ENCODE results near the gene CREBBP. TPM values are rescaled to one million over a fixed set of nuclear protein-coding genes. Genes with fewer than 3 reads are reported as not detected.

Gene CREBBP
- total RNA-seq, 1 donor from 2014 or later = 53.0 TPM

DNA sequence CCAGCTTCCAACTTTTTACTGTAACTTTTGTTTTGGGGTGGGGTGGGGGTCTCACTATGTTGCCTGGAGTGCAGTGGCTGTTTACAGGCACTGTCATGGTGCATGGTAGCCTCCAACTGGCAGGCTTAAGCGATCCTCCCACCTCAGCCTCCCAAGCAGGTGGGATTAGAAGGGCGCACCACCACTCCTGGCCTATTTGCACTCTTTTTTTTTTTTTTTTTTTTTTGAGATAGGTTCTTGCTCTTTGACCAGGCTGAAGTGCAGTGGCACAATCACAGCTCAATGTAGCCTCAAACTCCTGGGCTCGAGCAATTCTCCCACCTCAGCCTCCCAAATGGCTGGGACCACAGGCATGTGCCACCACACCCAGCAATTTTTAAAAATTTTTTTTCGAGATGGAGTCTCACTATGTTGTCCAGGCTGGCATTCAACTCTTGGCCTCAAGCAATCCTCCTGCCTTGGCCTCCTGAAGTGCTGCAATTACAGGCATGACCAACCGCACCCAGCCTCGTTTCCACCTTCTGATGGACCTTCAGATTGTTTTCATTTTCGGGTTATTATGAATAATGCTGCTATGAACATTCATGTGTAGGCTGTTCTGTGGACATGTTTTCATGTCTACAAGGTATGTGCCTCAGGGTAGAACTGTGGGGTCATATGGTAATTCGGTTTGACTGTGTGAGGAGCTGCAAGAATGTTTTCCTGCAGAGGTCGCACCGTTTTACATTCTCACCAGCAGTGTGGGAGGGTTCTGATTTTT lies 174.1 kb downstream of the CREBBP start:
- H3K27me3 Mint-ChIP-seq (ENCODE audit: low read depth, unreplicated experiment) = no peaks in the 10 kb centered on the region
- H4K20me1 ChIP-seq (ENCODE audit: insufficient read depth, low read length) = peaks cover 11% of the 10 kb centered on the region
- H3K4me1 Mint-ChIP-seq (ENCODE audit: low read depth, unreplicated experiment) = peaks cover 2% of the 10 kb centered on the region
- H3K27ac Mint-ChIP-seq (ENCODE audit: unreplicated experiment) = no peak overlapping the region
- FAIRE-seq (no peak), DNase-seq (ENCODE audit: low read depth) (no peak)
- no peaks in the 10 kb centered on the region for H3K9me3 ChIP-seq (ENCODE audit: insufficient read depth, low read depth, low read length)
- H3K79me2 ChIP-seq (ENCODE audit: insufficient read depth, low read length) = peaks cover 45% of the 10 kb centered on the region
- no peak overlapping the region for H3K4me2 ChIP-seq (ENCODE audit: low read length)
- H3K36me3 ChIP-seq (ENCODE audit: insufficient read depth, low read length) = peaks cover 2% of the 10 kb centered on the region
- peaks cover 3% of the 10 kb centered on the region for H3K36me3 Mint-ChIP-seq (ENCODE audit: low read depth, unreplicated experiment)
- no peak overlapping the region for H2AFZ ChIP-seq (ENCODE audit: low read depth, low read length)
- no peaks in the 10 kb centered on the region for H3K9me3 Mint-ChIP-seq (ENCODE audit: unreplicated experiment)
- H3K27me3 ChIP-seq (ENCODE audit: insufficient read depth, low read length) = no peaks in the 10 kb centered on the region
- no peak overlapping the region for H3K9ac ChIP-seq (ENCODE audit: low read length)
- no peak overlapping the region for H3K4me3 ChIP-seq (ENCODE audit: insufficient read depth, low read depth, low read length)
- H3K27ac ChIP-seq (ENCODE audit: low read depth, low read length) = no peak overlapping the region
- H3K4me1 ChIP-seq (ENCODE audit: insufficient read depth, low read length) = no peaks in the 10 kb centered on the region
- H3K4me3 Mint-ChIP-seq (ENCODE audit: unreplicated experiment) = no peak overlapping the region
- TF ChIP-seq, protein P1, sequence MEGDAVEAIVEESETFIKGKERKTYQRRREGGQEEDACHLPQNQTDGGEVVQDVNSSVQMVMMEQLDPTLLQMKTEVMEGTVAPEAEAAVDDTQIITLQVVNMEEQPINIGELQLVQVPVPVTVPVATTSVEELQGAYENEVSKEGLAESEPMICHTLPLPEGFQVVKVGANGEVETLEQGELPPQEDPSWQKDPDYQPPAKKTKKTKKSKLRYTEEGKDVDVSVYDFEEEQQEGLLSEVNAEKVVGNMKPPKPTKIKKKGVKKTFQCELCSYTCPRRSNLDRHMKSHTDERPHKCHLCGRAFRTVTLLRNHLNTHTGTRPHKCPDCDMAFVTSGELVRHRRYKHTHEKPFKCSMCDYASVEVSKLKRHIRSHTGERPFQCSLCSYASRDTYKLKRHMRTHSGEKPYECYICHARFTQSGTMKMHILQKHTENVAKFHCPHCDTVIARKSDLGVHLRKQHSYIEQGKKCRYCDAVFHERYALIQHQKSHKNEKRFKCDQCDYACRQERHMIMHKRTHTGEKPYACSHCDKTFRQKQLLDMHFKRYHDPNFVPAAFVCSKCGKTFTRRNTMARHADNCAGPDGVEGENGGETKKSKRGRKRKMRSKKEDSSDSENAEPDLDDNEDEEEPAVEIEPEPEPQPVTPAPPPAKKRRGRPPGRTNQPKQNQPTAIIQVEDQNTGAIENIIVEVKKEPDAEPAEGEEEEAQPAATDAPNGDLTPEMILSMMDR (IDR thresholded peaks at IDR 0.05; ENCODE audit: insufficient read depth, low read depth, low read length) = no peak
- no peak for TF ChIP-seq EZH2 (IDR thresholded peaks at IDR 0.05; ENCODE audit: insufficient read depth, low read length)

DNA sequence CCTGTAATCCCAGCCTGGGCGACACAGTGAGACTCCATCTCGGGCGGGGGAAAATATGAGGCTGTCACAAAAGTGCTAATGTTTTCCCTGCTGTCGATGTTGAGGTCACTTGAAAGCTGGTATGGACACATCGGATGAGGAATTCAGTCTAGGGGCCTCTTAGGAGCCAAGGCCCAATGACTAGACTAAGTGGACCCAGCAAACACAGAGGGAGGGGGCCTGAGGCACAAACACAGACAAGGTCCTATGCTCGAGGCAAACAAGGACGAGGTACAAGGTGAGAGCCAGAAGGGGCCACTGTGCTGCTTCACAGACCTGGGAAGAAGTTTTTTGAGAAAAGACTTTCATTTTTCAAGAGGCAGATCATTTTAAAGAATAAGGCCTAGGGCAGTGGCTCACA lies 178.4 kb downstream of the CREBBP start:
- H3K27me3 Mint-ChIP-seq (ENCODE audit: low read depth, unreplicated experiment) = no peaks in the 10 kb centered on the region
- Histone ChIP-seq H3K27me3 (ENCODE audit: insufficient read depth, low read length) (no peaks in the 10 kb centered on the region), H3K27ac (ENCODE audit: low read depth, low read length) (no peak overlapping the region), H3K9ac (ENCODE audit: low read length) (no peak overlapping the region), H3K79me2 (ENCODE audit: insufficient read depth, low read length) (peaks cover 20% of the 10 kb centered on the region), H3K4me1 (ENCODE audit: insufficient read depth, low read length) (no peaks in the 10 kb centered on the region), H3K4me3 (ENCODE audit: insufficient read depth, low read depth, low read length) (no peak overlapping the region), H3K36me3 (ENCODE audit: insufficient read depth, low read length) (peaks cover 2% of the 10 kb centered on the region), H4K20me1 (ENCODE audit: insufficient read depth, low read length) (peaks cover 10% of the 10 kb centered on the region), H3K9me3 (ENCODE audit: insufficient read depth, low read depth, low read length) (no peaks in the 10 kb centered on the region), H3K4me2 (ENCODE audit: low read length) (no peak overlapping the region), H2AFZ (ENCODE audit: low read depth, low read length) (no peak overlapping the region)
- DNase-seq (ENCODE audit: low read depth) (no peak), FAIRE-seq (no peak)
- no peak overlapping the region for H3K27ac Mint-ChIP-seq (ENCODE audit: unreplicated experiment)
- no peaks in the 10 kb centered on the region for H3K36me3 Mint-ChIP-seq (ENCODE audit: low read depth, unreplicated experiment)
- peaks cover 5% of the 10 kb centered on the region for H3K4me1 Mint-ChIP-seq (ENCODE audit: low read depth, unreplicated experiment)
- H3K9me3 Mint-ChIP-seq (ENCODE audit: unreplicated experiment) = no peaks in the 10 kb centered on the region
- TF ChIP-seq, protein P1 (IDR thresholded peaks at IDR 0.05; ENCODE audit: insufficient read depth, low read depth, low read length) = no peak
- TF ChIP-seq EZH2 (IDR thresholded peaks at IDR 0.05; ENCODE audit: insufficient read depth, low read length) = no peak
- no peak overlapping the region for H3K4me3 Mint-ChIP-seq (ENCODE audit: unreplicated experiment)

DNA sequence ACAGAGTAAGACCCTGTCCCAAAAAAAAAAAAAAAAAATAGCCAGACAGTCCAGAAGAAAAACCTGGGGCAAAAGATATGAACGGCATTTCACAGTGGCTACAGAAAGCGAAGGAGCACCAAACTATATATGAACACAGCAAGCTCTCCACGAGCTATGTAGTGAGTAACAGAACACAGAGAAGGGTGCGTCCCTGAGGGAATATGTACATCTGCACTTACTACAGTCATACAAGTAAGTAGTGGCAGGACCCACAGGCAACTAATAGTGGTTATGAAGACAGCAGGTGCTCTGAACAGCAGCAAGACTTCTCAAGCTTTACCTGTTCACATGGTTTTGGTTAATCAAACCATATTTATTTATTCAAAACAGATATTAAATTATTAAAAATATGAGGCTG lies 179.0 kb downstream of the CREBBP start:
- Mint-ChIP-seq H3K4me1 (ENCODE audit: low read depth, unreplicated experiment) (peaks cover 7% of the 10 kb centered on the region), H3K4me3 (ENCODE audit: unreplicated experiment) (no peak overlapping the region), H3K9me3 (ENCODE audit: unreplicated experiment) (no peaks in the 10 kb centered on the region), H3K27ac (ENCODE audit: unreplicated experiment) (no peak overlapping the region), H3K36me3 (ENCODE audit: low read depth, unreplicated experiment) (peaks cover 5% of the 10 kb centered on the region), H3K27me3 (ENCODE audit: low read depth, unreplicated experiment) (no peaks in the 10 kb centered on the region)
- peaks cover 15% of the 10 kb centered on the region for H4K20me1 ChIP-seq (ENCODE audit: insufficient read depth, low read length)
- H3K4me2 ChIP-seq (ENCODE audit: low read length) = no peak overlapping the region
- no peak overlapping the region for H2AFZ ChIP-seq (ENCODE audit: low read depth, low read length)
- H3K27ac ChIP-seq (ENCODE audit: low read depth, low read length) = no peak overlapping the region
- TF ChIP-seq EZH2 (IDR thresholded peaks at IDR 0.05; ENCODE audit: insufficient read depth, low read length) = no peak
- TF ChIP-seq, protein P1 (IDR thresholded peaks at IDR 0.05; ENCODE audit: insufficient read depth, low read depth, low read length) = no peak
- FAIRE-seq = no peak
- peaks cover 2% of the 10 kb centered on the region for H3K36me3 ChIP-seq (ENCODE audit: insufficient read depth, low read length)
- no peaks in the 10 kb centered on the region for H3K27me3 ChIP-seq (ENCODE audit: insufficient read depth, low read length)
- H3K4me1 ChIP-seq (ENCODE audit: insufficient read depth, low read length) = no peaks in the 10 kb centered on the region
- H3K9me3 ChIP-seq (ENCODE audit: insufficient read depth, low read depth, low read length) = no peaks in the 10 kb centered on the region
- H3K79me2 ChIP-seq (ENCODE audit: insufficient read depth, low read length) = peaks cover 21% of the 10 kb centered on the region
- no peak for DNase-seq (ENCODE audit: low read depth)
- no peak overlapping the region for H3K9ac ChIP-seq (ENCODE audit: low read length)
- H3K4me3 ChIP-seq (ENCODE audit: insufficient read depth, low read depth, low read length) = no peak overlapping the region

All from astrocyte (in vitro differentiated cells and primary cell).